Measurements from ENCODE around the gene BBOF1.
A peak's percentile ranks its signal among the peaks of the same experiment; 100 is the strongest.
"Not testable (repeated sequence)": the region's sequence is repeated elsewhere in the genome, so short reads cannot be mapped to it uniquely, and the experiment has no call there.

BBOF1 gene, protein sequence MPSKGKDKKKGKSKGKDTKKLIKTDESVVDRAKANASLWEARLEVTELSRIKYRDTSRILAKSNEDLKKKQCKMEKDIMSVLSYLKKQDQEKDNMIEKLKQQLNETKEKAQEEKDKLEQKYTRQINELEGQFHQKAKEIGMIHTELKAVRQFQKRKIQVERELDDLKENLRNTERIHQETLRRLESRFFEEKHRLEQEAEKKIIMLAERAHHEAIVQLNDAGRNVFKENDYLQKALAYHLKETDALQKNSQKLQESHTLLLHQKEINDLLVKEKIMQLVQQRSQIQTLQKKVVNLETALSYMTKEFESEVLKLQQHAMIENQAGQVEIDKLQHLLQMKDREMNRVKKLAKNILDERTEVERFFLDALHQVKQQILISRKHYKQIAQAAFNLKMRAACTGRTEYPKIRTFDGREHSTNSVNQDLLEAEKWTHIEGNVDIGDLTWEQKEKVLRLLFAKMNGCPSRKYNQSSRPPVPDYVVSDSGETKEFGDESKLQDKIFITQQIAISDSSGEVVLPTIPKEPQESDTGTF

DNA sequence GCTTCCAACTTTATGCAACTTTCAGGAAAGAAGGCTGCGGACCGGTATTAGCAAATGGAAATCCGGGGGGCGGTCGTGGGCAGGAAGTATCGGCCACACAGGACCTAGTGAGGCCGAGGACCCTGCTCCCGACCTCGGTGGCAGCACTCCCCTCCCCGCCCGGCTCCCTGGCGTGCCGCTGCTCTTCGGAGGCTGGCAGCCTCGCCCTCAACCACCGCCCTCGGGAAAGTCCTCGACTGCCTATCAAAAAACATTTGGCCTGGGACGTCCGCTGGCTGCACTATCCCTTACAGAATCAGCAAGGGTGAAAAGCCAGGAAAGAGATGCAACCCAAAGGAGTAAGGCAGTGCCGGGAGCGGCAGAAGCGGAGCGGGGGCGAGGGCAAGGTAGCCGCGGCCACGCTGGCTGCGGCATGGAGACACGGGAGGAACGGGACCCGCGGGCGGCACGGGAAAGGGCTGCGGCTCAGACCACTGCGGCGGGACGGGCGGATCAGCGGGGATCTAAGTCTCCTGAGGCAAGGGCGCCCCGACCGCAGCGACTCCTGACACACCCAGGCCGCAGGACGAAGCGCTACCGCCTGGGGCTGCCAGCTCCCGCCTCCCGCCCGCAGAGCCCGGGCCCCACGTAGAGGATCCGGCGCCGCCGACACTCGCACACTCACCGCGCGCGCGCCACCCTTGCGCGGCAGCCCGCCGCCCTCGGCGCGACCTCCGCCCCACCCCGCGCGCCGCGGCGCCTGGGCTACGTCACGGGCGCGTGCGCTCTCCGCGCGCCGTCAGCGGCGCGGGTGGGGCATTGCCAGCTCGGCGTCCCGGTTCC lies at the start of gene BBOF1, which contains the start of gene ENTPD5:
Gene BBOF1 (plus strand): TSS at position 764 of the 822 bp plus-strand sequence. CDS start 130 bp downstream, outside the sequence.
Gene ENTPD5 (minus strand): TSS at position 703 of the 822 bp plus-strand sequence. CDS start 31,186 bp downstream, outside the sequence.
- peak; percentile 88 for DNase-seq (ENCODE audit: low spot score)

DNA sequence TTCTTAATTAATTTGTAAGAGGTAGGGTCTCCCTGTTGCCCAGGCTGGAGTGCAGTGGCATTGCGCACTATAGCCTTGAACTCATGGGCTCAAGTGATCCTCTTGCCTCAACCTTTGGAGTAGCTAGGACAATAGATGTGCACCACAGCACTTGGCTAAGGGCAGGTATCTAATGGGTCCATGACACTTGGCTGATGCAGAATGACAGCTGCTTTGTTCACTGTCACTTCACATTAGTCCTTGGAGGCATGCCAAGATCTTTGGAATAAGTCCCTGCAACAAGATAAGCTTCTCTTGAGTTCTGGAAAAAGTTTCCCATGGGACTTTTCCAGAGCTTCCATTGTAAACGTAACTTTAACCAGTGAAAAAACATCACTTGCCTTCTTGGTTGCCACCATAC lies 45.7 kb upstream of the BBOF1 start:
- DNase-seq (ENCODE audit: low spot score) = no peak

DNA sequence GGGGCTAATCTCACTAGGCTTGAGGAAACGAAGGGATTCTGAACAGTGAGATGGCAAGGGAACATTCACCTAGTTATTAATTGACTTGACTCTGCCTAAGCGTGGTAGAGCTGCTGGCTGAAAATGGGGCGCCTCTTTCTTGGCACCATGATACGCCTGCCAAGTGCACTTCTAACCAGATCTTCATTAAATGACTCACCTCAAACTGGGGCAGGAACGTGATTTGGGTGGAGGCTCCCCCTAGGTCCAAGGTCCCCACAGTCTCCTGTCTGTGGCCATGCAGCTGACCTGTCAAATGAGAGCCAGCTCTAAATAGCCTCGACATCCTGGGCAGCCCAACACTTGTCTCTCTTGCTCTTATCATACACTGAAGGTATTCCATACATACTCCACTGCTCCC lies 43.0 kb upstream of the BBOF1 start:
- no peak for DNase-seq (ENCODE audit: low spot score)

DNA sequence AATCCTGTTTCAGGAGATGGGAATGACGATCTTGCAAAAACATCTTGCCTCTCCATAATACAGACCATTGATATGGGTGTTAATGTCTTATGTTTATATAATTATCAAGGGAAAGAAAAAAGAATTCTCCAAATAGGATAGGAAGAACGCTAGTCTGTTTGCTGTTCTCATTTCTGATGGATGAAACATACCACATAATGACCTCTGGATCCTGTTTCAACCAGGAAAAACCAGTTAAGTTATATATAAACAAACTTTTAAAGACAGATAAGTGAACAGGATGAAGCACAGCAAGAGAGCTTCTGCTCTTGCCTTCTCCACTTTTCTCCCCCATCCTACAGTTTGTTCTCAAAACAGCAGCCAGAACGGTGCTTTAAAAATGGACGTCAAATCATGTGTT lies 41.3 kb upstream of the BBOF1 start:
- no peak for DNase-seq (ENCODE audit: low spot score)

DNA sequence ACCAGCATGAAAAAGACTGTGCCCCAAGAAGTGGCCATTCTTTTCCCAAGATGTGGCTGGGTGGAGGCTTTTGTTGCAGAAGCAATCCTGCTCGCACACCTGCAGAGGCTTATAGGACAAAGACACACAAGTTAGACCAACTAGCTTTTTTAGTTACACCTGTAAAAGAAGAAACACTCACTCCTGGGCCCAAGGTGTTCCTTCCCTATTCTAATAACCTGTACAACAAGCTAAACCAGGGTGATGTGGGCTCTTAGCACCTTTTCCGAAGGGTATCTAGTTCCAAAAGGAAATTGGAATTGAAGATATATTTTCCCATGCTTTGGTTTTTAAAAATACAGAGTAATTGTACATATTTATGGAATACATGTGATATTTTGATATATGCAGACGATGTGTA lies 31.1 kb upstream of the BBOF1 start:
- no peak for DNase-seq (ENCODE audit: low spot score)

DNA sequence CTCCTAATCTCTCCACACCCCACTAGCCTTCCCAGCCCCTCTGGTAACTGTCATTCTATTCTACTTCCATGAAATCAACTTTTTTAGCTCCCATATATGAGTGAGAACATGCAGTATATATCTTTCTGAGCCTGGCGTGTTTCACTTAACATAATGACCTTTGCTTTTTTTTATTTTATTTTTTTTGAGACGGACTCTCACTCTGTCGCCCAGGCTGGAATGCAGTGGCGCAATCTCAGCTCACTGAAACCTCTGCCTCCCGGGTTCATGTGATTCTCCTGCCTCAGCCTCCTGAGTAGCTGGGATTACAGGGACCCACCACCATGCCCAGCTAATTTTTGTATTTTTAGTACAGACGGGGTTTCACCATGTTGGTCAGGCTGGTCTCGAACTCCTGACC lies 30.5 kb upstream of the BBOF1 start:
- DNase-seq (ENCODE audit: low spot score) = not testable (repeated sequence)

DNA sequence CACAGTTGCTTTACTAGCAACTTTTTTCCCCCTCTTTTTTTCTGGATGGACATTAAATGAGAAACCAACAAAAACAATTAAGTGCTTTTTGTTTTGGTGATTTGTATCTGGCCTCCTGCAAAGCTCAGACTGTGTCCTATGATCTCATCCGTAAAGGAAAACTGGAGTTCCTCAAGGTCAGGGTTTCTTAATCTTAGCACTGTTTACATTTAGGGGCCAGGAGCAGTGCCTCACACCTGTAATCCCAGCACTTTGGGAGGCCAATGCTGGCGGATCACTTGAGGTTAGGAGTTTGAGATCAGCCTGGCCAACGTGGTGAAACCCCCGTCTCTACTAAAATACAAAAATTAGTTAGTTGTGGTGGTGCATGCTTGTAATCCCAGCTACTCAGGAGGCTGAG lies 28.1 kb upstream of the BBOF1 start:
- no peak for DNase-seq (ENCODE audit: low spot score)

DNA sequence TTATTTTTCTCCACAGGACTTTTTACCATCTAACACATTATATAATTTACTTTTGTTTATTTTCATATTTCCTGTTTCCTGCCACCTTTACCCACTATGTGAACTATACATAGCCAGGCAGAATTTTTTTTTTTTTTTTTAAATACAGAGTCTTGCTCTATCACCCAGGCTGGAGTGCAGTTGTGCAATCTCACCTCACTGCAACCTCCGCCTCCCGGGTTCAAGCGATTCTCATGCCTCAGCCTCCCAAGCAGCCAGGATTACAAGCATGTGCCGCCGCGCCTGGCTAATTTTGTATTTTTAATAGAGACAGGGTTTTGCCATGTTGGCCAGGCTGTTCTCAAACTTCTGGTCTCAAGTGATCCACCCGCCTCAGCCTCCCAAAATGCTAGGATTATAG lies 24.2 kb upstream of the BBOF1 start:
- not testable (repeated sequence) for DNase-seq (ENCODE audit: low spot score)

DNA sequence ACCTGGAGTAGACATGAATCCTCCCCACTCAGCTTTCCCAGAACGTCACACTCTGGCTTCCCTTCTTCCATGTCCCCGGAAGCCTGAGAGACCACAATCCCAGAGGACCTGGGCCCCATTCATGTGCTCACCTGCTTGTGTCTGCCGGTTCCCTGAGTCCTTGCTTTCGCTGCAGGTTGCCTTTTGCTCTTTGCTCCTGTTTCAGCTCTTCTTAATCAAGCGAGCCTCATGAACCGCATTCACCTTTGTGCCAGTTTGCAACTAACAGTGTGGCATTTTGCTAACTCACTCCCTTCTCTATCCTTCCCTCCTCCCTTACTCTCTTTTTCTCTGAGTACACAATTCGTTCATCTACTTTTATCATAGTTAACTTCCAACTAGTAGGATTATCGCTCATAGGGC lies 23.2 kb upstream of the BBOF1 start:
- DNase-seq (ENCODE audit: low spot score) = no peak

DNA sequence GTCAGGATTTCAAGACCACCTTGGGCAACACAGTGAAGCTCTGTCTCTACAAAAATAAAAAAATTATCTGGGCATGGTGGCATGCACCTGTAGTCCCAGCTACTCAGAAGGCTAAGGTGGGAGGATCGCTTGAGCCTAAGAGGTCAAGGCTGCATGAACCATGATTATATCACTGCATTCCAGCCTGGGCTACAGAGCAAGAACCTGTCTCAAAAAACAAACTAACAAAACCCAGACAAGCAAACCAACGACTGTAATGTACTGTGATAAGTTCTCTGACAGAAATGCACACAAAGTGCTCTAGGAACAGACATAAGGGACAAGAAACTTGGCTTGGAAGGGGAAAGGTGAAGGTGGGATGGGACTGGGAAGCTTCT lies 22.4 kb upstream of the BBOF1 start:
- no peak for DNase-seq (ENCODE audit: low spot score)

DNA sequence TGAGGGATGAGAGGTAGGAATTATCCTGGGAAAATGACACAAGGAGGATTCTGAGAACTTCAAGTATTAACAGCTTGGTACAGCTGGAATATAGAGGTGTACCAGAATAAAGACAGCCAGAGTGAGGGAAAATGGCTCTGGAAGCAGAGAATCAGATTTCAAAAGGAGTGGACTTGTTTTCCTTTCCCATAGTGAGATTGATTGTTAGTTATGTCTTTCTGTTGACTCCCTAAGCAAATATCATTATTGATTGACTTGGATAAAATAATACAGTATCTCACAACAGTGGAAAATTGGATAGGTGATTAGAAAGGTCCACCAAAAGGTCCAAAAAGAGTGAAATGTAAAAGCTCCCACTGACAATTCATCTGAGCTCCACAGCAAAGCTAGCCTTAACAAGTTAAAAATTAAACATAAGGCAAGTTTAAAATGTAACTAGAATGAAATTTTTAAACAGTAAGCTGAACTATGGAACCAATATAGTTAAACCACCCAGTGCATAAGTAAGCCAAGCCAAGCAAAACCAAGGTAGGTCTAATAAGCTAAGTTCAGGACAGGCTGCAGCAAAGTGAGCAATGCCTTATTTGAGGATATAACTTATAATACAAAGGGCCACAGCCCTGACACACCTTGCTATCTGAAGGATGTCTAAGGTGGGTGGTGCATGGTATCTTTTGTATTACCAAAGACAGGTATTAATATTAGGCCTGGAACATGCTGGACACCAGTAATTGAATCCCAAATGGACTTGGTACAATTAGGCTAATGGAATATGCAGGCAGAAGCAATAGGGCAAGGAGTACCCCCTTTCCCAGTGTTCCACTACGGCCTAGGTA lies 21.8 kb upstream of the BBOF1 start:
- no peak for DNase-seq (ENCODE audit: low spot score)

DNA sequence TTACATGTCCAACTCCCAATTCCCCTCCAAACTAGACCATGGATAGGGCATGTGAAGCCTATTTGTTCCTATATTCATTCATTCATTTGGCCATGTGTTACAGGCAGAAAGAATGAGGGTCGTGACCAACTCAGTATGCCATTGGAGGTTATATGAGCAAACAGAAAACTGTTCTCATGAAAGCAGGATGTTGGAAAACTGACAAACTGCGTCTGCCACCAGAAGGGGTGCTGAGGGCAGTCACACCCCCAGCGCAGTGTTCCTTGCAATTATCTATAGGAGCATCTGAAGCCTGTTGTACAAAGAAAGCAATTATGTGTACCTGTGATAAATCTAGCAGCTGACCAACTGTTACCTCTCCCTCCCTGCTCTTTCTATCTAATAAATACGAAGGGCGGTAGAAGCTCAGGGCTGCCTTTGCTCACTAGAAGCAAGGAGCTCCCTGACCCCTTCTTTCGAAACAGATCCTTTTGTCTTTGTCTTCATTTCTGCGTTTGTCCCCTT lies 21.2 kb upstream of the BBOF1 start:
- DNase-seq (ENCODE audit: low spot score) = no peak

DNA sequence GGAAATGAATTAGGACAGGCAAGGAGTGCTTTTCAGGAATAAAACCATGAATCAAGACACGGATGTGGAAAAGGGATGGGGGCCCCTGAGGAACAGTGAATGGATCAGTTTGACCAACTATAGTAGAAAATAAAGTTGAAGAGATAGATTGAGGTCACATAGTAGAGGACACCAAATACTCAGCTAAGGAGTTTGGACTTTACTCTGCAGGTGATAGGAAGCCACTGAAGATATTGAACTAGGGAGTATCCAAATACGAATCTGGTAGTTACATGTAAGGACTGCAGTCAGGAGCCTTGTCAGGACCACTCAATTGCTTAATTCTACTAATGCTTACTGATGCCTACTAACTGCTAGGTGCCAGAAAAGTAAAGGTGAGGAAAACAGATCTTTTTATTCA lies 20.4 kb upstream of the BBOF1 start:
- no peak for DNase-seq (ENCODE audit: low spot score)

DNA sequence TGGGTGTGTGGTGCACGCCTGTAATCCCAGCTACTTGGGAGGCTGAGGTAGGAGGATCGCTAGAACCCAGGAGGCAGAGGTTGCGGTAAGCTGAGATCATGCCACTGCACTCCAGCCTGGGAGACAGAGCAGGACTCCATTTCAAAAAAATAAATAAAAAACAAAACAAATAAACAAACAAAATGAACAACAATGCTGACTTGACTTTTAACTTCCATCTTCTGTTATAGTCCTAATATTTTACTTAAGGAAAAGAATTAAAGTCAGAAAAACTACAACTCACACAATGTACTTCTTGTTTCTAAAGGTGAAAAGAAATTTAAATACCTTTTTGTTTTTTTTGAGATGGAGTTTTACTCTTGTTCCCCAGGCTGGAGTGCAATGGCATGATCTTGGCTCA lies 13.5 kb upstream of the BBOF1 start:
- DNase-seq (ENCODE audit: low spot score) = not testable (repeated sequence)

DNA sequence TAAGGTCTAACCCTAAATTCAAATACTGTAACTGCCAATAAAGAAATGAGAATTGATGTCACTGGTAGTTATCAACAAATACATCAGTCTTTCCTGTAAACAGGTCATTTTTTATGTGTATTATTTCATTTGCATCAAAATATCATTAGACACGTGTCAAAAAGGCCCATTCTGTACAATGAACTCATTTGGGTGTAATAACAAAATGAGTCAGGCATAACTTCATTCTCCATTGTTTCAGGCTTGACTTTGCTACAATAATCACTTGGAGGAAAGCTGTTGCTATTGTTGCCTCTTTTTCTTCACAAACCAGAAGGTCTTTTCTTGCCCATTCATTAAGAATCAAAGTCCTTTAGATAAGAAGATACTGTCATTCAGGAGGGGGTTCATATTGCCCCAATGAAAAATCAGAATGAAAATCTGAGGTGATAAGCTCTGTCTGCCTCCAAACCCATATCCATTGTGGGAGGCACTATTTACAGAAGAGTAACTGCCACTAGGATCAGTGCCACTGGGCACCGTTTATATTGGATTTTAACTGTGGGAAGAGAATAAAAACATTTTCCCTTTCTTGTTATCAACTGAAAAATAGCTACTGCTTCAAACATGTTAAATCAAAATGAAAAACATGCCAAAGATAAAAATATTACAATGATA lies 10.2 kb upstream of the BBOF1 start:
- no peak for DNase-seq (ENCODE audit: low spot score)

DNA sequence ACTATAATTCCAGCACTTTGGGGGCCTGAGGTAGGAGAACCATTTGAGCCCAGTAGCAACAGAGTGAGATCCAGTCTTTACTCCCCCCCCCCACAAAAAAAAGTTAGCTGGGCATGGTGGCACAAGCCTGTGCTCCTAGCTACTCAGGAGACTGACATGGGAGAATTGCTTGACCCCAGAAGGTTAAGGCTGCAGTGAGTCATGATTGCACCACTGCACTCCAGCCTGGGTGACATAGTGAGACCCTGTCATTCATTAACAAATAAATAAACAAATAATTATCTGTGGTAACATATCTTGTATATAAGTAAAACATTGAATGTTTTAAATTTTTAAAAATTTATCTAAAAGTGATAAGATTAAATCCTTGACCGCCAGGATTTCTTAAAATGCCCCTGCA lies 4.8 kb upstream of the BBOF1 start:
- DNase-seq (ENCODE audit: low spot score) = no peak

DNA sequence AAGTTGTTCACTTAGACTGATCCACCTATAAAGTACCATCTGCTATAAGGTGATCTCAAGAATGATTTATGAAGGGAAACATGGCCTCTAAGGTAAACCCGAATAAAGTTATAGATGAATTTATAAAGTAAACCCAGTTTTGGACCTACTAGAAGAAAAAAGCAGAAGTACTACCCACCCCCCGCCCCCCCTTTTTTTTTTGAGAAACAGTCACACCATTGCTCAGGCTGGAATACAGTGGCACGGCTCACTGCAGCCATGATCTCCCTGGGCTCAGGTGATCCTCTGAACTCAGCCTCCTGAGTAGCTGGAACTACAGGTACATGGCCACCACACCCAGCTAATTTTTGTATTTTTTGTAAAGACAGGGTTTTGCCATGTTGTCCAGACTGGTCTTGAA lies 4.0 kb upstream of the BBOF1 start:
- no peak for DNase-seq (ENCODE audit: low spot score)

DNA sequence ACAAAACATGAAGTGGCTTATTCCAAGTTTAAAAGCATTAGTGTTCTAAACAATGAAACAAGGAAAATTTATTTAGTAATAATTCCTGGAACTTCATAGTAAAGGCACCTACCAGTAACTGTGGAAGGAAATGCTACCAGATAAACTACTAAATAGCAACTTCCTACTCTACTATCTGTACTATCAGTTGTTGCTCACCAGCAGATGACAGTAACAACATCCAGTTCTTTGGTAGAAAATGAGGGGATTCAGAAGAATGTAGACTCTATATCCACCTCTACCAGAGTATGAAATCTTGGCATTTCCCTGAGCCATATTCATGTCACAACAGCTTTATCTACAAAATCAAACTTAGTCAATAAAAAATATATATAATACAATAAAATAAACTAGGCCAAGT lies 3.2 kb upstream of the BBOF1 start:
- DNase-seq (ENCODE audit: low spot score) = no peak

DNA sequence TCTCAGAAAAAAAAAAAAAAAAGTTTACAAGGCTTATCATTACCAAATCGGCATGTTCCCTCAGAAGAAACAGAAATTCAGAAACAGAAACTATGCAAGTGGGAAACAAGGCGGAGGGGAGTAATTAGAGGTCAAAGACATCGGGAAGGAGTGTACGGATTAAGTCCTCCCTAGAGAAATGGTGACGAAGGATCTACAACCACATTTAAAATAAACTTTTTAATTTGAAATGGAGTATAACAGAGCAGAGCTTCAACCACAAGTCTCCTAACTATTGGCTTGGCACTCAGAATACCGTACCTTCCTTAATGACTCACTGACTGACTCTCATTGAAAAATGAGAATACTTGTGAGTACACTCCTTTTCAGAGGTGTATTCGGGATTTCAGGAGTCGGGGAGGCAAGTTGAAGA lies 969 bp upstream of the BBOF1 start:
- no peak for DNase-seq (ENCODE audit: low spot score)

DNA sequence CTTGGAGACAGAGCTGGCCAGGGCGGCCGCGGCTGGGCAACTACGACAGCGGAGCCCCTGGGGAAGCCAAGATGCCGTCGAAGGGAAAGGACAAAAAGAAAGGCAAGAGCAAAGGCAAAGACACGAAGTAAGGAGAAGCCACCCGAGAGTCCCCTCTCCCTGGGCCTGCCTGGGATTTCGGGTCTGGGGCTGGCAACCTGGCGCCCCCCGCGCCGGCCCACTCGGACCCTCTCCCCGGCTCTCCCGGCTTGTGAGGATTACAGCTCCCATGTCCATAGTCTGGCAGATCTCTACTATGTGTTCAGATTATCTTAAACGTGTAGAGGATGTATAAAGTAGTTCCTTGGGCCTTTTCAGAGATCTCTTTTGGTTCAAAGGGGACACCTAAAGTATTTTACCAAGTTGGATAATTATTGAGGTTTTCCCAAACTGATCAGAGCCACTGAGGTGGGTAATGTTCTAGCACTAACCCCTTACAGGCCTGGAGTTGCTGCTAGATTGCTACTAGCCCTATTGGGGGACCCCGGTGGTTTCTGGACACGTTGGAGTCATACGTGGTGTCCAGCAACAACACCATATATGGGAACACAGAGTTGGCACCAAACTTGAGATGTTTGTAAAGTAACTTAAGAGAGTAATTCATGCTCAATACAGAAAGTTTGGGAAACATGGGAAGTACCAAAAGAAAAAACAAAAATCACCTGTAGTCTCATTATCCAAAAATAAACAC lies 424 bp downstream of the BBOF1 start:
- no peak for DNase-seq (ENCODE audit: low spot score)

DNA sequence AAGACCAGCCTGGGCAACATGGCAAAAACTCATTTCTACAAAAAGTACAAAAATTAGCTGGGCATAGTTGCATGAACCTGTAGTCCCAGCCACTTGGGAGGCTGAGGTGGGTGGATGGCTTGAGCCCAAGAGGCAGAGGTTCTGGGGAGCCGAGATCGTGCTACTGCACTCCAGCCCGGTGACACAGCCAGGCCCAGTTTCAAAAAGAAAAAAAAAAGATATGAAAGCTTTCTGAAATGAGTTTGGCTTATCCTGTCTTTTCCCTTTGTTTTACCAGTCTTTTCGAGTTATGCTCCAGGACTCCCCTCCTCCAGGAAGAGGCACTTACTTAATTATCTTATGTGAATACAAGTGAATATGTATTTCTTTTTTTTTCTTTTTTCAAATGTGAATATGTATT lies 3.2 kb downstream of the BBOF1 start:
- DNase-seq (ENCODE audit: low spot score) = no peak

Data from ecto neural progenitor cell (in vitro differentiated cells).